Adrenal gland (tissue), 5 donors: ENCODE results near the gene CASP9.

Source experiments
- CTCF ChIP-seq, 6 experiments: fragments of 450-650 bp in 4 of 6; fragments of 200-600 bp in 2 of 6; sonication (generic) in 1 of 6; IDR thresholded peaks; 1 replicate in 5 of 6; 2 replicates in 1 of 6; pipeline versions ENCODE4 v1.5.1 to v1.8.0; 2016 to 2021; ENCODE audit warnings: antibody characterized with exemption in 6 of 6, mild to moderate bottlenecking in 2 of 6, moderate library complexity in 1 of 6
- POLR2A ChIP-seq, 2 donors: fragments of 450-650 bp; IDR thresholded peaks; one replicate each; pipeline ENCODE4 v1.6.1; 2017; ENCODE audit warnings: antibody characterized with exemption in 2 of 2, mild to moderate bottlenecking in 2 of 2, moderate library complexity in 1 of 2
- donor health status: DM: no; HTN: no; CAD: no.

GRCh38 chr1:15526021-15526489 is 2.0 kb upstream of the CASP9 start:
- TF ChIP-seq CTCF (IDR thresholded peaks at IDR 0.05) (no peak), POLR2A (IDR thresholded peaks at IDR 0.05) (no peak)
